Neural cell (in vitro differentiated cells): ENCODE measurements around the gene KCNE1.
"Not testable (repeated sequence)": the region's sequence is repeated elsewhere in the genome, so short reads cannot be mapped to it uniquely, and the experiment has no call there.

Experiments
- CTCF ChIP-seq: fragments of 450-650 bp; IDR thresholded peaks from 2 replicates; pipeline ENCODE4 v1.5.1; 2014; ENCODE audit warnings: antibody characterized with exemption, mild to moderate bottlenecking, moderate library complexity; ENCODE audit not compliant: poor library complexity, severe bottlenecking
- EP300 ChIP-seq: fragments of 450-650 bp; conservative IDR thresholded peaks from 2 replicates; pipeline ENCODE4 v1.6.1; 2014; ENCODE audit warnings: antibody characterized with exemption, mild to moderate bottlenecking, moderate library complexity; ENCODE audit not compliant: poor library complexity, severe bottlenecking
- EZH2 ChIP-seq: fragments of 200-600, 300-800 bp; shearing (Covaris generic), sonication (generic); IDR thresholded peaks from 2 replicates; pipeline ENCODE4 v1.6.1; 2014; ENCODE audit warnings: antibody characterized with exemption, low read length, borderline replicate concordance, mild to moderate bottlenecking; ENCODE audit not compliant: insufficient read depth, poor library complexity, severe bottlenecking
- MXI1 ChIP-seq: fragments of 450-650 bp; conservative IDR thresholded peaks from 2 replicates; pipeline ENCODE4 v1.6.1; 2014; ENCODE audit warnings: antibody characterized with exemption, mild to moderate bottlenecking; ENCODE audit not compliant: poor library complexity, severe bottlenecking
- POLR2AphosphoS5 ChIP-seq: IDR thresholded peaks from 2 replicates; pipeline ENCODE4 v1.6.1; 2012
- RAD21 ChIP-seq: fragments of 450-650 bp; conservative IDR thresholded peaks from 2 replicates; pipeline ENCODE4 v1.6.1; 2014; ENCODE audit warnings: antibody characterized with exemption, mild to moderate bottlenecking, moderate library complexity
- SMC3 ChIP-seq: fragments of 450-650 bp; conservative IDR thresholded peaks from 2 replicates; pipeline ENCODE4 v1.6.1; 2014; ENCODE audit warnings: antibody characterized with exemption, mild to moderate bottlenecking, moderate library complexity; ENCODE audit not compliant: poor library complexity
- TAF1 ChIP-seq: IDR thresholded peaks from 2 replicates; pipeline ENCODE4 v1.6.1; 2012; ENCODE audit warnings: low read depth
- TF ChIP-seq, protein P1 (sequence below): IDR thresholded peaks from 2 replicates; pipeline ENCODE4 v1.6.1; 2012; ENCODE audit warnings: borderline replicate concordance

GRCh38 chr21:34443486-34443885 lies 68.5 kb downstream of the KCNE1 start:
- not testable (repeated sequence) for TF ChIP-seq CTCF, SMC3, EZH2, POLR2AphosphoS5, EP300, MXI1, TAF1, RAD21
- TF ChIP-seq, protein P1, sequence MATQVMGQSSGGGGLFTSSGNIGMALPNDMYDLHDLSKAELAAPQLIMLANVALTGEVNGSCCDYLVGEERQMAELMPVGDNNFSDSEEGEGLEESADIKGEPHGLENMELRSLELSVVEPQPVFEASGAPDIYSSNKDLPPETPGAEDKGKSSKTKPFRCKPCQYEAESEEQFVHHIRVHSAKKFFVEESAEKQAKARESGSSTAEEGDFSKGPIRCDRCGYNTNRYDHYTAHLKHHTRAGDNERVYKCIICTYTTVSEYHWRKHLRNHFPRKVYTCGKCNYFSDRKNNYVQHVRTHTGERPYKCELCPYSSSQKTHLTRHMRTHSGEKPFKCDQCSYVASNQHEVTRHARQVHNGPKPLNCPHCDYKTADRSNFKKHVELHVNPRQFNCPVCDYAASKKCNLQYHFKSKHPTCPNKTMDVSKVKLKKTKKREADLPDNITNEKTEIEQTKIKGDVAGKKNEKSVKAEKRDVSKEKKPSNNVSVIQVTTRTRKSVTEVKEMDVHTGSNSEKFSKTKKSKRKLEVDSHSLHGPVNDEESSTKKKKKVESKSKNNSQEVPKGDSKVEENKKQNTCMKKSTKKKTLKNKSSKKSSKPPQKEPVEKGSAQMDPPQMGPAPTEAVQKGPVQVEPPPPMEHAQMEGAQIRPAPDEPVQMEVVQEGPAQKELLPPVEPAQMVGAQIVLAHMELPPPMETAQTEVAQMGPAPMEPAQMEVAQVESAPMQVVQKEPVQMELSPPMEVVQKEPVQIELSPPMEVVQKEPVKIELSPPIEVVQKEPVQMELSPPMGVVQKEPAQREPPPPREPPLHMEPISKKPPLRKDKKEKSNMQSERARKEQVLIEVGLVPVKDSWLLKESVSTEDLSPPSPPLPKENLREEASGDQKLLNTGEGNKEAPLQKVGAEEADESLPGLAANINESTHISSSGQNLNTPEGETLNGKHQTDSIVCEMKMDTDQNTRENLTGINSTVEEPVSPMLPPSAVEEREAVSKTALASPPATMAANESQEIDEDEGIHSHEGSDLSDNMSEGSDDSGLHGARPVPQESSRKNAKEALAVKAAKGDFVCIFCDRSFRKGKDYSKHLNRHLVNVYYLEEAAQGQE, result not testable (repeated sequence)
